GM13976 (cell line): Measurements from ENCODE around the gene COX18.
A peak's percentile ranks its signal among the peaks of the same experiment; 100 is the strongest.

ENCODE experiments used
- DNase-seq: peaks from one replicate; pipeline ENCODE4 v3.0.0; 2012; ENCODE audit warnings: low spot score
- CTCF ChIP-seq: IDR thresholded peaks from 2 replicates; pipeline ENCODE4 v1.5.1; 2012; ENCODE audit warnings: borderline replicate concordance, mild to moderate bottlenecking; ENCODE audit not compliant: insufficient read depth; ENCODE audit errors: extremely low read depth, missing control alignments, control extremely low read depth
- in situ Hi-C: fragments of 300-500 bp; cut with MboI; formaldehyde crosslinking; loops from one replicate; pipeline ENCODE4 v1.12.0; 2022; ENCODE audit warnings: low sequenced_read_pairs, mixed read lengths, inconsistent platforms; ENCODE audit not compliant: unreplicated experiment

COX18 gene

GRCh38 chr4:73069338-73070073 lies at the start of gene COX18:
Gene COX18 (minus strand): TSS chr4:73069716. CDS start chr4:73069649, 67 bp downstream.
- DNase-seq, result peak; percentile 91
- in situ Hi-C loops, result loop anchor here (10.0 kb wide), 1 partner anchor 185 kb away; the partner anchor contains the start of gene ANKRD17
- TF ChIP-seq CTCF, result no peak

- in situ Hi-C loops, result no loop called here
- TF ChIP-seq CTCF, result no peak
- DNase-seq, result no peak
These were observed 40.0 kb upstream of the COX18 start for GRCh38 chr4:73109493-73109892.

GRCh38 chr4:73104695-73105094 lies 35.2 kb upstream of the COX18 start:
- no peak for DNase-seq
- in situ Hi-C loops, result no loop called here
- TF ChIP-seq CTCF, result no peak

- in situ Hi-C loops, result no loop called here
- no peak for DNase-seq
- no peak for TF ChIP-seq CTCF
These were observed 34.4 kb upstream of the COX18 start for GRCh38 chr4:73103799-73104503.

GRCh38 chr4:73099143-73099542 lies 29.6 kb upstream of the COX18 start:
- no peak for DNase-seq
- in situ Hi-C loops, result no loop called here
- no peak for TF ChIP-seq CTCF

- in situ Hi-C loops, result no loop called here
- no peak for TF ChIP-seq CTCF
- DNase-seq, result no peak
These were observed 29.2 kb upstream of the COX18 start for GRCh38 chr4:73098713-73099112.

GRCh38 chr4:73098016-73098415 lies 28.5 kb upstream of the COX18 start:
- in situ Hi-C loops, result no loop called here
- no peak for DNase-seq
- no peak for TF ChIP-seq CTCF
